ENCODE results near the gene MAP2K4.

Gene MAP2K4

GRCh38 chr17:12034538-12034937 lies 13.9 kb downstream of the MAP2K4 start:
- no peak overlapping the region for H3K9ac ChIP-seq (ENCODE audit: low read length in 5 of 5)

GRCh38 chr17:12035673-12036072 lies 15.0 kb downstream of the MAP2K4 start:
- peaks cover 0 to 5% (median 0%) of the 10 kb centered on the region in 5 donors for H3K36me3 ChIP-seq (ENCODE audit: control insufficient read depth in 5 of 5, insufficient read depth in 5 of 5, low read length in 5 of 5)
- H3K4me3 ChIP-seq (ENCODE audit: low read depth in 1 of 5, low read length in 5 of 5) = no peak overlapping the region
- no peak overlapping the region for H3K9ac ChIP-seq (ENCODE audit: low read length in 5 of 5)
- peaks cover 0 to 14% (median 4%) of the 10 kb centered on the region in 5 donors for H3K4me1 ChIP-seq (ENCODE audit: control insufficient read depth in 5 of 5, insufficient read depth in 5 of 5, low read length in 5 of 5)
- no peak overlapping the region for H3K27ac ChIP-seq (ENCODE audit: low read depth, low read length)
- H3K27me3 ChIP-seq (ENCODE audit: control insufficient read depth in 5 of 5, insufficient read depth in 4 of 5, low read length in 5 of 5) = no peaks in the 10 kb centered on the region
- no peaks in the 10 kb centered on the region for H3K9me3 ChIP-seq (ENCODE audit: control insufficient read depth in 5 of 5, low read length in 5 of 5)

More at GRCh38 chr17:12034538-12034937, 13.9 kb downstream of the MAP2K4 start:
- Histone ChIP-seq H3K4me3 (ENCODE audit: low read depth in 1 of 5, low read length in 5 of 5) (no peak overlapping the region), H3K4me1 (ENCODE audit: control insufficient read depth in 5 of 5, insufficient read depth in 5 of 5, low read length in 5 of 5) (peaks cover 0 to 14% (median 4%) of the 10 kb centered on the region in 5 donors), H3K27ac (ENCODE audit: low read depth, low read length) (no peak overlapping the region), H3K36me3 (ENCODE audit: control insufficient read depth in 5 of 5, insufficient read depth in 5 of 5, low read length in 5 of 5) (peaks cover 0 to 5% (median 0%) of the 10 kb centered on the region in 5 donors), H3K9me3 (ENCODE audit: control insufficient read depth in 5 of 5, low read length in 5 of 5) (no peaks in the 10 kb centered on the region), H3K27me3 (ENCODE audit: control insufficient read depth in 5 of 5, insufficient read depth in 4 of 5, low read length in 5 of 5) (no peaks in the 10 kb centered on the region)

DNA sequence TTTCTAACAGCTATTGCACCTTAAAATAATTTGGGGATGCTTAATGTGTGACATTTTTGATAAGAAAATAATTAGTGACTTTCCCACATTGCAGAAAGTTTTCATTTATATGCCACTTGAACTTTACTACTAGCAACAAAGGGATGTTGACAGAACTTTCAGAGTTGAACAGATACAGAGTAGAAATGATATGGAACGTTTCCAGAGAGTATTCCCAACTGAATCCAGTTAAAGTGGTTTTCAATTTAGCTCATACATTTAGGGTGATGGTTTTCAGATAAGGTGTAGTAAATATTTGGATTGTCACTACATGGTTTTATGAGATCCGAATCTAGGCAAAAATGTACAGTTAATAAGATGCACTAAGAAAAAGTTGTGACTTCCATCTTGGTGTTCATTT lies 17.3 kb downstream of the MAP2K4 start:
- Histone ChIP-seq H3K9me3 (ENCODE audit: control insufficient read depth in 5 of 5, low read length in 5 of 5) (no peaks in the 10 kb centered on the region), H3K27me3 (ENCODE audit: control insufficient read depth in 5 of 5, insufficient read depth in 4 of 5, low read length in 5 of 5) (no peaks in the 10 kb centered on the region), H3K4me1 (ENCODE audit: control insufficient read depth in 5 of 5, insufficient read depth in 5 of 5, low read length in 5 of 5) (peaks cover 0 to 5% (median 0%) of the 10 kb centered on the region in 5 donors), H3K9ac (ENCODE audit: low read length in 5 of 5) (no peak overlapping the region), H3K36me3 (ENCODE audit: control insufficient read depth in 5 of 5, insufficient read depth in 5 of 5, low read length in 5 of 5) (peaks cover 0 to 5% (median 0%) of the 10 kb centered on the region in 5 donors), H3K27ac (ENCODE audit: low read depth, low read length) (no peak overlapping the region), H3K4me3 (ENCODE audit: low read depth in 1 of 5, low read length in 5 of 5) (no peak overlapping the region)

DNA sequence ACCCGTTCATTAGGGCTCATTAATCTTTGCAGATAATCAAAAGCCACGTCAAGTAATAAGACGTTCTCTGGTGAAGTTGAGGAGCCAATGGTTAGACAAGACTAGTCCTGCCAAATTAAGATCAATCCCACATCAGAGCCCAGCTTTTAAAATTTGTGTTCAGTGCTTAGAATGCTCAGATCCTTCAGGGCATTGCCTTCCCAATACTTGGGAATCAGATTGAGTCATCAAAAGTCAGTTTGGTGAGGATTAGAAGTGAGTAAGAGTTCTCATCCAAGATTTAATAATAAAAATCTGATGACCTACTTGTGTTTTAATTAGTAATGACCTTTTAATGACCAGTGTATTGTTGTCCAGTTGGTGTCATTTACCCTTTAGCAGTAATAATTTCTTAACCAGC lies 19.8 kb downstream of the MAP2K4 start:
- Histone ChIP-seq H3K27ac (ENCODE audit: low read depth, low read length) (no peak overlapping the region), H3K27me3 (ENCODE audit: control insufficient read depth in 5 of 5, insufficient read depth in 4 of 5, low read length in 5 of 5) (no peaks in the 10 kb centered on the region), H3K36me3 (ENCODE audit: control insufficient read depth in 5 of 5, insufficient read depth in 5 of 5, low read length in 5 of 5) (no peaks in the 10 kb centered on the region), H3K9ac (ENCODE audit: low read length in 5 of 5) (no peak overlapping the region), H3K9me3 (ENCODE audit: control insufficient read depth in 5 of 5, low read length in 5 of 5) (no peaks in the 10 kb centered on the region), H3K4me1 (ENCODE audit: control insufficient read depth in 5 of 5, insufficient read depth in 5 of 5, low read length in 5 of 5) (peaks cover 0 to 5% (median 0%) of the 10 kb centered on the region in 5 donors), H3K4me3 (ENCODE audit: low read depth in 1 of 5, low read length in 5 of 5) (no peak overlapping the region)

GRCh38 chr17:12041312-12041711 lies 20.6 kb downstream of the MAP2K4 start:
- Histone ChIP-seq H3K36me3 (ENCODE audit: control insufficient read depth in 5 of 5, insufficient read depth in 5 of 5, low read length in 5 of 5) (no peaks in the 10 kb centered on the region), H3K9ac (ENCODE audit: low read length in 5 of 5) (no peak overlapping the region), H3K27ac (ENCODE audit: low read depth, low read length) (no peak overlapping the region), H3K27me3 (ENCODE audit: control insufficient read depth in 5 of 5, insufficient read depth in 4 of 5, low read length in 5 of 5) (no peaks in the 10 kb centered on the region), H3K4me1 (ENCODE audit: control insufficient read depth in 5 of 5, insufficient read depth in 5 of 5, low read length in 5 of 5) (peaks cover 0 to 5% (median 3%) of the 10 kb centered on the region in 5 donors), H3K4me3 (ENCODE audit: low read depth in 1 of 5, low read length in 5 of 5) (no peak overlapping the region), H3K9me3 (ENCODE audit: control insufficient read depth in 5 of 5, low read length in 5 of 5) (no peaks in the 10 kb centered on the region)

DNA sequence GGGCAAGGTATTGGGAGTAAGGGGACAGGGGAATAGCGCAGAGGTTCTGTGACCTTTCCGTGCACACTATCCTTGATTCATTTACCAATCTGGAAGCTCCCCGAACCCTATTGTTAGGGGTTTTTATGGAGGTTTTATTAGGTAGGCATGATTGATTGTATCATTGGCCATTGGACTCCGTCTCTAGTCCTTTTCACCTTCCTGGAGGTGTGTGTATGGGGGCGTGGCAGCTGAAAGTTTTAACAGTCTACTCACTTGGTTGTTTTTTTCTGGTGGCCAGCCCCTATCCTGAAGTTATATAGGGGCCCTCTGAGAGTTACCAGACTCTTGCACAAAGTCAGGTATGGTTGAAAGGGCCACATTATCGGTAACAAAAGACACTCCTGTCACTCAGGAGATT lies 23.0 kb downstream of the MAP2K4 start:
- Histone ChIP-seq H3K9me3 (ENCODE audit: control insufficient read depth in 5 of 5, low read length in 5 of 5) (no peaks in the 10 kb centered on the region), H3K27me3 (ENCODE audit: control insufficient read depth in 5 of 5, insufficient read depth in 4 of 5, low read length in 5 of 5) (no peaks in the 10 kb centered on the region), H3K4me1 (ENCODE audit: control insufficient read depth in 5 of 5, insufficient read depth in 5 of 5, low read length in 5 of 5) (peaks cover 0 to 6% (median 3%) of the 10 kb centered on the region in 5 donors), H3K27ac (ENCODE audit: low read depth, low read length) (no peak overlapping the region), H3K36me3 (ENCODE audit: control insufficient read depth in 5 of 5, insufficient read depth in 5 of 5, low read length in 5 of 5) (no peaks in the 10 kb centered on the region), H3K9ac (ENCODE audit: low read length in 5 of 5) (no peak overlapping the region), H3K4me3 (ENCODE audit: low read depth in 1 of 5, low read length in 5 of 5) (no peak overlapping the region)

DNA sequence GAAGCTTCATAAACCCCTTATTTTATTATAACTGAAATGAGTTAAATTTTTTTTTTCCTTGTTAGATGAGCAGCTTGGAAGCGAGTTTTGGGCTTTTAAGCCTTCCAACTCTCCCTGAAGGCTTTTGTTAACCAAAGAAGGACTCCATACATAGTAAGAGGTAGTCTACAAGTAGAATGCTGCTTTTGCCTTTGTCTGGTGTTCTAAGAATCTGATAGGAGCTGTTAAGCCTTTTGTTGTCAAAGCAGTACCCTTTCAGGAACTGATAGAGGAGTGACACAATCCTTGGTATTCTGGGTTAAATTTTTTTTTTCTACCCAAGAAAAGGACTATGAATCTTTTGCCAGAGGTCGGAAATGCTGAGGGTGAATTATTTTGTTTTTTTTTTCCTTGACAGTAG lies 26.1 kb downstream of the MAP2K4 start:
- H3K4me1 ChIP-seq (ENCODE audit: control insufficient read depth in 5 of 5, insufficient read depth in 5 of 5, low read length in 5 of 5) = peaks cover 0 to 6% (median 3%) of the 10 kb centered on the region in 5 donors
- no peak overlapping the region for H3K27ac ChIP-seq (ENCODE audit: low read depth, low read length)
- no peak overlapping the region for H3K4me3 ChIP-seq (ENCODE audit: low read depth in 1 of 5, low read length in 5 of 5)
- H3K36me3 ChIP-seq (ENCODE audit: control insufficient read depth in 5 of 5, insufficient read depth in 5 of 5, low read length in 5 of 5) = no peaks in the 10 kb centered on the region
- no peaks in the 10 kb centered on the region for H3K27me3 ChIP-seq (ENCODE audit: control insufficient read depth in 5 of 5, insufficient read depth in 4 of 5, low read length in 5 of 5)
- no peaks in the 10 kb centered on the region for H3K9me3 ChIP-seq (ENCODE audit: control insufficient read depth in 5 of 5, low read length in 5 of 5)
- H3K9ac ChIP-seq (ENCODE audit: low read length in 5 of 5) = no peak overlapping the region

GRCh38 chr17:12047681-12048376 lies 27.2 kb downstream of the MAP2K4 start:
- no peaks in the 10 kb centered on the region for H3K9me3 ChIP-seq (ENCODE audit: control insufficient read depth in 5 of 5, low read length in 5 of 5)
- peaks cover 0 to 6% (median 3%) of the 10 kb centered on the region in 5 donors for H3K4me1 ChIP-seq (ENCODE audit: control insufficient read depth in 5 of 5, insufficient read depth in 5 of 5, low read length in 5 of 5)
- no peaks in the 10 kb centered on the region for H3K27me3 ChIP-seq (ENCODE audit: control insufficient read depth in 5 of 5, insufficient read depth in 4 of 5, low read length in 5 of 5)
- H3K9ac ChIP-seq (ENCODE audit: low read length in 5 of 5) = no peak overlapping the region
- no peak overlapping the region for H3K4me3 ChIP-seq (ENCODE audit: low read depth in 1 of 5, low read length in 5 of 5)
- H3K36me3 ChIP-seq (ENCODE audit: control insufficient read depth in 5 of 5, insufficient read depth in 5 of 5, low read length in 5 of 5) = no peaks in the 10 kb centered on the region
- H3K27ac ChIP-seq (ENCODE audit: low read depth, low read length) = no peak overlapping the region

DNA sequence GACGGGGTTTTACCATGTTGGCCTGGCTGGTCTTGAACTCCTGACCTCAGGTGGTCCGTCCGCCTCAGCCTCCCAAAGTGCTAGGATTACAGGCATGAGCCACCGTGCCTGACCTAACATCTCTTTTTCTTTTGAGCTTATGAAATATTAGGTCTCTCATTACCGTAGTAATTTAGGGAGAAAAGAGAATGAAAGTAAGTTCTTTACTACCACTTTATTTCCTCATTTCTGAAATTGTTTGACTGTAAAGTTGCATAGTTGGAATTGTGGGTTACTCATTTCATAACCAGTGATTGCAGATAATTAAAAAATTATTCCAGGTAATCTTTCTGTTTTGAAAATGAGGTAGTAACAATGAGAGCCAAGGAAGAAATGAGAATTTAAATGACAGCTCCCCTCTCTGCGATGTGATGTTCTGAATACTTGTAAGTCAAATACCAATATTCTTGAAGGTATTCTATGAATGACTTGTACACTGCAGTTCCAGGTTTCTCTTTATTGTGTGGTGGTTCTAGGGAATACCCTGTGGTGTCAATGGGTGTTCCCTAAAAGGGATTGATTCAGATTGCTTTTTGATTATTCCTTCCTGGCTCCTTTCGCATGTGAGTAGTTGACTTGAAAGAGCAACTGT lies 28.3 kb downstream of the MAP2K4 start:
- no peak overlapping the region for H3K27ac ChIP-seq (ENCODE audit: low read depth, low read length)
- H3K27me3 ChIP-seq (ENCODE audit: control insufficient read depth in 5 of 5, insufficient read depth in 4 of 5, low read length in 5 of 5) = no peaks in the 10 kb centered on the region
- peaks cover 0 to 11% (median 3%) of the 10 kb centered on the region in 5 donors for H3K4me1 ChIP-seq (ENCODE audit: control insufficient read depth in 5 of 5, insufficient read depth in 5 of 5, low read length in 5 of 5)
- no peaks in the 10 kb centered on the region for H3K36me3 ChIP-seq (ENCODE audit: control insufficient read depth in 5 of 5, insufficient read depth in 5 of 5, low read length in 5 of 5)
- H3K4me3 ChIP-seq (ENCODE audit: low read depth in 1 of 5, low read length in 5 of 5) = no peak overlapping the region
- H3K9ac ChIP-seq (ENCODE audit: low read length in 5 of 5) = no peak overlapping the region
- no peaks in the 10 kb centered on the region for H3K9me3 ChIP-seq (ENCODE audit: control insufficient read depth in 5 of 5, low read length in 5 of 5)

- Histone ChIP-seq H3K27ac (ENCODE audit: low read depth, low read length) (no peak overlapping the region), H3K9me3 (ENCODE audit: control insufficient read depth in 5 of 5, low read length in 5 of 5) (no peaks in the 10 kb centered on the region), H3K9ac (ENCODE audit: low read length in 5 of 5) (no peak overlapping the region), H3K27me3 (ENCODE audit: control insufficient read depth in 5 of 5, insufficient read depth in 4 of 5, low read length in 5 of 5) (no peaks in the 10 kb centered on the region), H3K4me1 (ENCODE audit: control insufficient read depth in 5 of 5, insufficient read depth in 5 of 5, low read length in 5 of 5) (peaks cover 0 to 14% (median 3%) of the 10 kb centered on the region in 5 donors), H3K4me3 (ENCODE audit: low read depth in 1 of 5, low read length in 5 of 5) (no peak overlapping the region), H3K36me3 (ENCODE audit: control insufficient read depth in 5 of 5, insufficient read depth in 5 of 5, low read length in 5 of 5) (peaks cover 0 to 3% (median 0%) of the 10 kb centered on the region in 5 donors)
These were observed 30.1 kb downstream of the MAP2K4 start for GRCh38 chr17:12050646-12051225.
